Midbrain (tissue), 1 donor: ENCODE results near the gene EPHA2.
"Not testable (repeated sequence)": the region's sequence is repeated elsewhere in the genome, so short reads cannot be mapped to it uniquely, and the experiment has no call there.

Experiments used
- DNase-seq: peaks from one replicate; lab custom pipeline; 2025; lab: John Stamatoyannopoulos, UW

Gene EPHA2

GRCh38 chr1:16183765-16184556 is 28.1 kb upstream of the EPHA2 start:
- no peak for DNase-seq

GRCh38 chr1:16183179-16183578 is 27.3 kb upstream of the EPHA2 start:
- DNase-seq: no peak

- no peak for DNase-seq
Measured at GRCh38 chr1:16181887-16182719, 26.2 kb upstream of the EPHA2 start.

GRCh38 chr1:16180291-16180824 is 24.5 kb upstream of the EPHA2 start:
- no peak for DNase-seq

GRCh38 chr1:16178596-16179497 is 23.0 kb upstream of the EPHA2 start:
- DNase-seq: no peak

GRCh38 chr1:16177306-16177705 is 21.4 kb upstream of the EPHA2 start:
- no peak for DNase-seq

GRCh38 chr1:16176653-16177052 is 20.8 kb upstream of the EPHA2 start:
- no peak for DNase-seq

- peak; percentile 71 for DNase-seq
Measured at GRCh38 chr1:16175610-16176553, 20.0 kb upstream of the EPHA2 start.

- DNase-seq: peak; percentile 16
Measured at GRCh38 chr1:16174886-16175598, 19.2 kb upstream of the EPHA2 start.

- no peak for DNase-seq
Measured at GRCh38 chr1:16174261-16174868, 18.5 kb upstream of the EPHA2 start.

- no peak for DNase-seq
Measured at GRCh38 chr1:16173447-16174260, 17.8 kb upstream of the EPHA2 start.

GRCh38 chr1:16172964-16173446 is 17.1 kb upstream of the EPHA2 start:
- DNase-seq: no peak

- no peak for DNase-seq
Measured at GRCh38 chr1:16172218-16172830, 16.5 kb upstream of the EPHA2 start.

GRCh38 chr1:16171314-16172151 is 15.7 kb upstream of the EPHA2 start:
- no peak for DNase-seq

GRCh38 chr1:16170283-16170673 is 14.4 kb upstream of the EPHA2 start:
- no peak for DNase-seq

- DNase-seq: no peak
Measured at GRCh38 chr1:16168622-16169360, 12.9 kb upstream of the EPHA2 start.

GRCh38 chr1:16168144-16168495 is 12.3 kb upstream of the EPHA2 start:
- not testable (repeated sequence) for DNase-seq
